ENCODE results near the gene ZNF593. TPM values are rescaled to one million over a fixed set of nuclear protein-coding genes. Genes with fewer than 3 reads are reported as not detected.

The ZNF593 gene
- total and polyA plus RNA-seq, 9 of the 15 experiments (the other 6 are each of a cell fraction or from before 2014, with no cell fraction given) = 9.8 to 334 (median 48.2) TPM

GRCh38 chr1:26126321-26127084, 43.2 kb upstream of the ZNF593 start (continued):
- TF ChIP-seq ZBTB5 (IDR thresholded peaks at IDR 0.05) (no peak), DEAF1 (CRISPR knock-in tag; IDR thresholded peaks at IDR 0.05) (no peak; the same call in 1 of the 2 replicates), HINFP (tag; conservative IDR thresholded peaks at IDR 0.05; ENCODE audit: low read depth) (0 out of 2 replicates have a peak, but pooled peaks have one; percentile 17), SAFB2 (IDR thresholded peaks at IDR 0.05; ENCODE audit: borderline replicate concordance, low read depth, low read length, severe bottlenecking) (no peak), CBX1 (IDR thresholded peaks at IDR 0.05; ENCODE audit: low read depth) (no peak), KHSRP (IDR thresholded peaks at IDR 0.05) (no peak), TAF15 (IDR thresholded peaks at IDR 0.05; ENCODE audit: low read depth, low read length) (no peak), SETDB1 (IDR thresholded peaks at IDR 0.05; ENCODE audit: low read length) (no peak), SOX6 (IDR thresholded peaks at IDR 0.05) (peak; percentile 99), ZBTB7A (IDR thresholded peaks at IDR 0.05; ENCODE audit: borderline replicate concordance, control insufficient read depth, low read depth, low read length) (no peak), ZNF184 (CRISPR knock-in tag; IDR thresholded peaks at IDR 0.05) (no peak), RNF219 (CRISPR knock-in tag; IDR thresholded peaks at IDR 0.05) (no peak), HDAC3 (IDR thresholded peaks at IDR 0.05; ENCODE audit: borderline replicate concordance, partially characterized antibody) (peak; percentile 97), SAP30 (IDR thresholded peaks at IDR 0.05; ENCODE audit: borderline replicate concordance, insufficient read depth, low read depth, low read length, poor library complexity, severe bottlenecking) (no peak), HOXB6 (CRISPR knock-in tag; IDR thresholded peaks at IDR 0.05; ENCODE audit: borderline replicate concordance) (no peak), MXD1 (CRISPR knock-in tag; IDR thresholded peaks at IDR 0.05; ENCODE audit: borderline replicate concordance, poor library complexity, severe bottlenecking) (no peak), NELFE (IDR thresholded peaks at IDR 0.05; ENCODE audit: insufficient read depth, insufficient read length) (no peak), ZBED1 (IDR thresholded peaks at IDR 0.05) (peak; percentile 49; the same call in 1 of the 2 replicates), POLR2AphosphoS2 (IDR thresholded peaks at IDR 0.05; ENCODE audit: low read length) (peak; percentile 85; the same call in 1 of the 2 replicates), ZNF583 (CRISPR knock-in tag; IDR thresholded peaks at IDR 0.05) (peak; percentile 77; the same call in 1 of the 2 replicates)
